Activated naive CD8-positive, alpha-beta T cell treated with anti-CD3 and anti-CD28 coated beads, Interleukin-2, amount 50 U/mL, for 24 hours (primary cell): ENCODE measurements around the gene PIEZO2.
"Not testable (repeated sequence)": the region's sequence is repeated elsewhere in the genome, so short reads cannot be mapped to it uniquely, and the experiment has no call there.

ENCODE experiments used
- ATAC-seq: fragments of 150-1000 bp; cut with Tn5 transposase; one replicate; pipeline ENCODE4 v1.10.0; 2021
- DNase-seq: peaks from one replicate; pipeline ENCODE4 v3.0.0; 2021
- H3K27ac Mint-ChIP-seq: one replicate; pipeline ENCODE4 v1.8.0; 2021; ENCODE audit warnings: mild to moderate bottlenecking, mixed read lengths
- H3K27me3 Mint-ChIP-seq: one replicate; pipeline ENCODE4 v1.8.0; 2021; ENCODE audit warnings: mixed read lengths
- H3K36me3 Mint-ChIP-seq: one replicate; pipeline ENCODE4 v1.8.0; 2021; ENCODE audit warnings: low read depth, mixed read lengths
- H3K4me1 Mint-ChIP-seq: one replicate; pipeline ENCODE4 v1.8.0; 2021; ENCODE audit warnings: mixed read lengths
- H3K4me3 Mint-ChIP-seq: one replicate; pipeline ENCODE4 v1.8.0; 2021; ENCODE audit warnings: mild to moderate bottlenecking, moderate library complexity, mixed read lengths
- H3K9me3 Mint-ChIP-seq: one replicate; pipeline ENCODE4 v1.8.0; 2021; ENCODE audit warnings: mixed read lengths

Gene PIEZO2

GRCh38 chr18:10860382-10860781 is 289.0 kb downstream of the PIEZO2 start:
- H3K4me3 Mint-ChIP-seq, result no peak overlapping the region
- no peak overlapping the region for H3K27ac Mint-ChIP-seq
- no peak for DNase-seq
- H3K9me3 Mint-ChIP-seq, result peaks cover 7% of the 10 kb centered on the region
- H3K4me1 Mint-ChIP-seq, result no peaks in the 10 kb centered on the region
- H3K27me3 Mint-ChIP-seq, result no peaks in the 10 kb centered on the region
- no peaks in the 10 kb centered on the region for H3K36me3 Mint-ChIP-seq
- ATAC-seq, result no peak

GRCh38 chr18:10858477-10858876 is 290.9 kb downstream of the PIEZO2 start:
- Mint-ChIP-seq H3K27me3 (peaks cover 3% of the 10 kb centered on the region), H3K9me3 (no peaks in the 10 kb centered on the region), H3K4me3 (no peak overlapping the region), H3K27ac (no peak overlapping the region), H3K4me1 (no peaks in the 10 kb centered on the region), H3K36me3 (no peaks in the 10 kb centered on the region)
- DNase-seq (no peak), ATAC-seq (no peak)

- H3K36me3 Mint-ChIP-seq, result no peaks in the 10 kb centered on the region
- no peak for DNase-seq
- H3K9me3 Mint-ChIP-seq, result no peaks in the 10 kb centered on the region
- ATAC-seq, result no peak
- no peaks in the 10 kb centered on the region for H3K4me1 Mint-ChIP-seq
- H3K27ac Mint-ChIP-seq, result no peak overlapping the region
- peaks cover 10% of the 10 kb centered on the region for H3K27me3 Mint-ChIP-seq
- no peak overlapping the region for H3K4me3 Mint-ChIP-seq
Measured at GRCh38 chr18:10856132-10856531, 293.2 kb downstream of the PIEZO2 start.

- DNase-seq (no peak), ATAC-seq (no peak)
- H3K27ac Mint-ChIP-seq, result no peak overlapping the region
- H3K9me3 Mint-ChIP-seq, result no peaks in the 10 kb centered on the region
- no peaks in the 10 kb centered on the region for H3K36me3 Mint-ChIP-seq
- H3K27me3 Mint-ChIP-seq, result peaks cover 12% of the 10 kb centered on the region
- no peak overlapping the region for H3K4me3 Mint-ChIP-seq
- H3K4me1 Mint-ChIP-seq, result no peaks in the 10 kb centered on the region
Measured at GRCh38 chr18:10852385-10853303, 296.7 kb downstream of the PIEZO2 start.

- Mint-ChIP-seq H3K4me1 (no peaks in the 10 kb centered on the region), H3K4me3 (no peak overlapping the region), H3K27me3 (peaks cover 12% of the 10 kb centered on the region), H3K9me3 (no peaks in the 10 kb centered on the region), H3K36me3 (no peaks in the 10 kb centered on the region), H3K27ac (no peak overlapping the region)
- ATAC-seq (no peak), DNase-seq (no peak)
Measured at GRCh38 chr18:10851824-10852319, 297.5 kb downstream of the PIEZO2 start.

- Mint-ChIP-seq H3K36me3 (no peaks in the 10 kb centered on the region), H3K9me3 (no peaks in the 10 kb centered on the region), H3K4me3 (no peak overlapping the region), H3K27me3 (peaks cover 12% of the 10 kb centered on the region), H3K27ac (no peak overlapping the region), H3K4me1 (no peaks in the 10 kb centered on the region)
- DNase-seq, result no peak
- ATAC-seq, result no peak
Measured at GRCh38 chr18:10850840-10851239, 298.5 kb downstream of the PIEZO2 start.

- Mint-ChIP-seq H3K36me3 (no peaks in the 10 kb centered on the region), H3K4me3 (no peak overlapping the region), H3K27me3 (peaks cover 12% of the 10 kb centered on the region), H3K9me3 (no peaks in the 10 kb centered on the region), H3K27ac (no peak overlapping the region), H3K4me1 (no peaks in the 10 kb centered on the region)
- DNase-seq (no peak), ATAC-seq (no peak)
Measured at GRCh38 chr18:10850216-10850615, 299.2 kb downstream of the PIEZO2 start.

GRCh38 chr18:10847907-10848306 is 301.5 kb downstream of the PIEZO2 start:
- no peaks in the 10 kb centered on the region for H3K9me3 Mint-ChIP-seq
- DNase-seq (no peak), ATAC-seq (no peak)
- no peak overlapping the region for H3K27ac Mint-ChIP-seq
- no peaks in the 10 kb centered on the region for H3K4me1 Mint-ChIP-seq
- H3K4me3 Mint-ChIP-seq, result no peak overlapping the region
- H3K27me3 Mint-ChIP-seq, result peaks cover 9% of the 10 kb centered on the region
- no peaks in the 10 kb centered on the region for H3K36me3 Mint-ChIP-seq

- DNase-seq (no peak), ATAC-seq (no peak)
- no peaks in the 10 kb centered on the region for H3K9me3 Mint-ChIP-seq
- peaks cover 4% of the 10 kb centered on the region for H3K27me3 Mint-ChIP-seq
- H3K27ac Mint-ChIP-seq, result no peak overlapping the region
- H3K4me1 Mint-ChIP-seq, result no peaks in the 10 kb centered on the region
- H3K4me3 Mint-ChIP-seq, result no peak overlapping the region
- no peaks in the 10 kb centered on the region for H3K36me3 Mint-ChIP-seq
Measured at GRCh38 chr18:10847408-10847790, 302.0 kb downstream of the PIEZO2 start.

GRCh38 chr18:10846657-10847407 is 302.5 kb downstream of the PIEZO2 start:
- Mint-ChIP-seq H3K27me3 (peaks cover 2% of the 10 kb centered on the region), H3K36me3 (no peaks in the 10 kb centered on the region), H3K4me1 (no peaks in the 10 kb centered on the region), H3K4me3 (no peak overlapping the region), H3K27ac (no peak overlapping the region), H3K9me3 (no peaks in the 10 kb centered on the region)
- DNase-seq (no peak), ATAC-seq (no peak)

- not testable (repeated sequence) for H3K4me1 Mint-ChIP-seq, H3K27me3 Mint-ChIP-seq, H3K27ac Mint-ChIP-seq, H3K36me3 Mint-ChIP-seq, ATAC-seq, DNase-seq, H3K4me3 Mint-ChIP-seq, H3K9me3 Mint-ChIP-seq
Measured at GRCh38 chr18:10846035-10846434, 303.3 kb downstream of the PIEZO2 start.

GRCh38 chr18:10843565-10843964 is 305.8 kb downstream of the PIEZO2 start:
- Mint-ChIP-seq H3K27ac (no peak overlapping the region), H3K4me3 (no peak overlapping the region), H3K27me3 (peaks cover 2% of the 10 kb centered on the region), H3K9me3 (no peaks in the 10 kb centered on the region), H3K4me1 (no peaks in the 10 kb centered on the region), H3K36me3 (no peaks in the 10 kb centered on the region)
- DNase-seq (no peak), ATAC-seq (no peak)

- H3K4me1 Mint-ChIP-seq, result no peaks in the 10 kb centered on the region
- no peak overlapping the region for H3K27ac Mint-ChIP-seq
- H3K27me3 Mint-ChIP-seq, result peaks cover 3% of the 10 kb centered on the region
- ATAC-seq, result no peak
- no peak overlapping the region for H3K4me3 Mint-ChIP-seq
- H3K9me3 Mint-ChIP-seq, result no peaks in the 10 kb centered on the region
- no peaks in the 10 kb centered on the region for H3K36me3 Mint-ChIP-seq
- DNase-seq, result no peak
Measured at GRCh38 chr18:10842861-10843260, 306.5 kb downstream of the PIEZO2 start.

GRCh38 chr18:10842371-10842770 is 307.0 kb downstream of the PIEZO2 start:
- Mint-ChIP-seq H3K4me3 (no peak overlapping the region), H3K9me3 (no peaks in the 10 kb centered on the region), H3K27ac (no peak overlapping the region), H3K4me1 (no peaks in the 10 kb centered on the region), H3K36me3 (no peaks in the 10 kb centered on the region), H3K27me3 (peaks cover 3% of the 10 kb centered on the region)
- DNase-seq (no peak), ATAC-seq (no peak)

GRCh38 chr18:10841203-10841602 is 308.2 kb downstream of the PIEZO2 start:
- Mint-ChIP-seq H3K4me1 (no peaks in the 10 kb centered on the region), H3K9me3 (no peaks in the 10 kb centered on the region), H3K36me3 (no peaks in the 10 kb centered on the region), H3K27ac (no peak overlapping the region), H3K4me3 (no peak overlapping the region), H3K27me3 (peaks cover 3% of the 10 kb centered on the region)
- ATAC-seq (no peak), DNase-seq (no peak)
